HepG2 (cell line): ENCODE data around the gene SEC14L1. TPM values are rescaled to one million over a fixed set of nuclear protein-coding genes. Genes with fewer than 3 reads are reported as not detected.

ENCODE experiments used
- DR1 ChIP-seq: sonication (generic); formaldehyde crosslinking; IDR thresholded peaks from 2 replicates; pipeline ENCODE4 v1.8.0; 2021; ENCODE audit warnings: mild to moderate bottlenecking, missing genetic modification reagents, inconsistent platforms
- EZH2 ChIP-seq: conservative IDR thresholded peaks from 2 replicates; pipeline ENCODE4 v1.6.1; 2012; ENCODE audit warnings: mild to moderate bottlenecking, low read depth, low read length, moderate library complexity
- NFIC ChIP-seq: IDR thresholded peaks from 2 replicates; pipeline ENCODE4 v1.6.1; 2012; ENCODE audit warnings: mild to moderate bottlenecking, low read length, inconsistent platforms
- NR2C2 ChIP-seq: sonication (generic); formaldehyde crosslinking; IDR thresholded peaks from 2 replicates; pipeline ENCODE4 v1.4.0; 2020; ENCODE audit warnings: missing genetic modification reagents, mild to moderate bottlenecking, moderate library complexity, borderline replicate concordance
- RBAK ChIP-seq: sonication (generic); formaldehyde crosslinking; IDR thresholded peaks from 2 replicates; pipeline ENCODE4 v1.5.1; 2020; ENCODE audit warnings: mild to moderate bottlenecking, missing genetic modification reagents
- SCMH1 ChIP-seq: sonication (generic); formaldehyde crosslinking; IDR thresholded peaks from 2 replicates; pipeline ENCODE4 v1.9.0; 2021; ENCODE audit warnings: missing genetic modification reagents, mild to moderate bottlenecking, borderline replicate concordance
- SETDB1 ChIP-seq: sonication (generic); formaldehyde crosslinking; IDR thresholded peaks from 2 replicates; pipeline ENCODE4 v1.5.1; 2020; ENCODE audit warnings: missing genetic modification reagents, mild to moderate bottlenecking, borderline replicate concordance
- TBX2 ChIP-seq: sonication (generic); formaldehyde crosslinking; IDR thresholded peaks from 2 replicates; pipeline ENCODE4 v1.5.0; 2020; ENCODE audit warnings: missing genetic modification reagents, mild to moderate bottlenecking, borderline replicate concordance
- ZFAT ChIP-seq: sonication (generic); formaldehyde crosslinking; conservative IDR thresholded peaks from 2 replicates; pipeline ENCODE4 v1.8.1; 2023; ENCODE audit warnings: missing genetic modification reagents, inconsistent platforms
- ZNF10 ChIP-seq: sonication (generic); formaldehyde crosslinking; IDR thresholded peaks from 2 replicates; pipeline ENCODE4 v1.4.0; 2020; ENCODE audit warnings: mild to moderate bottlenecking, low read depth, missing genetic modification reagents, borderline replicate concordance
- ZNF235 ChIP-seq: sonication (generic); formaldehyde crosslinking; IDR thresholded peaks from 2 replicates; pipeline ENCODE4 v1.8.1; 2023; ENCODE audit warnings: mild to moderate bottlenecking, missing genetic modification reagents, borderline replicate concordance
- ZNF276 ChIP-seq: sonication (generic); formaldehyde crosslinking; IDR thresholded peaks from 2 replicates; pipeline ENCODE4 v1.4.0; 2020; ENCODE audit warnings: mild to moderate bottlenecking, low read depth, missing genetic modification reagents
- ZNF280B ChIP-seq: sonication (generic); formaldehyde crosslinking; IDR thresholded peaks from 2 replicates; pipeline ENCODE4 v1.5.0; 2020; ENCODE audit warnings: missing genetic modification reagents, mild to moderate bottlenecking, borderline replicate concordance
- ZNF724P ChIP-seq: sonication (generic); formaldehyde crosslinking; IDR thresholded peaks from 2 replicates; pipeline ENCODE4 v1.8.0; 2022; ENCODE audit warnings: missing genetic modification reagents, borderline replicate concordance
- ZNF780A ChIP-seq: sonication (generic); formaldehyde crosslinking; IDR thresholded peaks from 2 replicates; pipeline ENCODE4 v1.8.0; 2022; ENCODE audit warnings: mild to moderate bottlenecking, missing genetic modification reagents, moderate library complexity
- ZNF841 ChIP-seq: sonication (generic); formaldehyde crosslinking; IDR thresholded peaks from 2 replicates; pipeline ENCODE4 v1.8.1; 2023; ENCODE audit warnings: missing genetic modification reagents, borderline replicate concordance
- polyA plus RNA-seq, 8 experiments: library from polyadenylated mRNA; depleted of rRNA in 3 of 8; stranded (reverse) in 7 of 8; unstranded in 1 of 8; fragments of >200 nt; fragmentation: Illumina TruSeq in 4 of 8; extraction: Trizol in 4 of 8; gene quantifications; 2 replicates each; pipeline versions ENCODE4 v1.2.1 to v1.2.3, GENCODE V29; 2011 to 2016; ENCODE audit warnings: low read depth in 4 of 8, missing spikeins in 1 of 8, mixed read lengths in 1 of 8; ENCODE audit not compliant: insufficient read depth in 1 of 8
- total RNA-seq, 5 experiments: library from RNA; depleted of rRNA; stranded (reverse); fragments of >200 nt; fragmentation: Illumina TruSeq; extraction: Trizol; gene quantifications; 2 replicates each; pipeline ENCODE4 v1.2.3, GENCODE V29; 2016; ENCODE audit warnings: low read depth in 1 of 5
- TF ChIP-seq, protein P1 (sequence below): sonication (generic); formaldehyde crosslinking; IDR thresholded peaks from 2 replicates; pipeline ENCODE4 v1.8.0; 2022; ENCODE audit warnings: low read depth, missing genetic modification reagents
- TF ChIP-seq, protein P2 (sequence below): IDR thresholded peaks from 2 replicates; pipeline ENCODE4 v1.6.1; 2016; ENCODE audit warnings: control low read depth
- TF ChIP-seq, protein P3 (sequence below): sonication (generic); formaldehyde crosslinking; IDR thresholded peaks from 2 replicates; pipeline ENCODE4 v1.5.0; 2020; ENCODE audit warnings: missing genetic modification reagents

SEC14L1 gene
- total and polyA plus RNA-seq, 2 of the 13 experiments (the other 11 are each of a cell fraction or from before 2014, with no cell fraction given): 26.3 to 43.9 TPM

DNA sequence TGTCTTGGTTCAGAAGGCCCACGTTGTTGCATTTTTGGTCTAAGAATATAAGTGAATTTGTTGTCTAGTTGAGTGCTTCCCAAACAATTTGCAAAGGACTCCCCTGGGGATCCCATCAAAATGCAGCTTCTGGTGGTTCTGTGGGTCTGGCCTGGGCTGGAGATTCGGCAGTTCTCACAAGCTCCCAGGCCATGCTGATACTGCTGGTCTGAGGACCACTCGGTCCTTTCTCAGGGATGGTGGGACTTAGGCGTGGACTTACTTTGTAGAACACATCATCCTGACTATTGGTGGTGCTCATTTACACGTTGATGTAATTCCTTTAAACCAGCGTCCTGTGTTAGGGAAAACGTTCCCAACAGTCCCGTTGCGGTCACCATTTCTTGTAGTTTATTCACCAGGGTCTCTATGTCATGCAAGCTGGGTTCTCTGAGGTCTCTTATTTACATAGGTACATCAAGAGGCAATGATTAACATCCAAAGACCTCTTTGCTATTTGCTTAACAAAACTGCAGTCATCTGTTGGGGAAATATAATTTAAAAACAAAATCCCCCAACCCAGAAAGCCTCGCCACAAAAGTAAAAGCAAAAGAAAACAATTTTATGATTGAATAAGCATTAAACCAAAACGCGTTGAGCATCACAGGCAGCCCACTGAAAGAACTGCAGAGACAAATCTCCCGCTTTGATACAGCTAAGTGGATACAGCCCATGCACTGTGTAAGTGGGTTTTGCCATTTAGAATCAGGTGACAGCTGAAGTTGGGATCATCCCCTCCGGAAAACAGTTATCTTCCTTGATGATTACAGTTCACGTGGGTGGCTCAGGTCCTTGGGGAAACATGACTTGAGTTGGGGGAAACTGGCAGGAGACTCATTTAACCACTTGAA lies 39.0 kb upstream of the SEC14L1 start (continued):
- no peak for TF ChIP-seq ZNF235
- no peak for TF ChIP-seq ZNF841 (CRISPR knock-in tag)
- no peak for TF ChIP-seq SETDB1 (CRISPR knock-in tag)
- TF ChIP-seq ZNF280B (CRISPR knock-in tag): no peak
- no peak for TF ChIP-seq ZNF10 (CRISPR knock-in tag)
- TF ChIP-seq NR2C2 (CRISPR knock-in tag): no peak; the same call in 1 of the 2 replicates
- TF ChIP-seq ZNF780A (CRISPR knock-in tag): no peak
- TF ChIP-seq, protein P1, sequence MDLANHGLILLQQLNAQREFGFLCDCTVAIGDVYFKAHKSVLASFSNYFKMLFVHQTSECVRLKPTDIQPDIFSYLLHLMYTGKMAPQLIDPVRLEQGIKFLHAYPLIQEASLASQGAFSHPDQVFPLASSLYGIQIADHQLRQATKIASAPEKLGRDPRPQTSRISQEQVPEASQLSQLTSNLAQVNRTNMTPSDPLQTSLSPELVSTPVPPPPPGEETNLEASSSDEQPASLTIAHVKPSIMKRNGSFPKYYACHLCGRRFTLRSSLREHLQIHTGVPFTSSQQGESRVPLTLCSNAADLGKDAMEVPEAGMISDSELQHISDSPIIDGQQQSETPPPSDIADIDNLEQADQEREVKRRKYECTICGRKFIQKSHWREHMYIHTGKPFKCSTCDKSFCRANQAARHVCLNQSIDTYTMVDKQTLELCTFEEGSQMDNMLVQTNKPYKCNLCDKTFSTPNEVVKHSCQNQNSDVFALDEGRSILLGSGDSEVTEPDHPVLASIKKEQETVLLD (CRISPR knock-in tag): no peak
- TF ChIP-seq ZFAT: no peak
- no peak; the same call in 1 of the 2 replicates for TF ChIP-seq TBX2 (CRISPR knock-in tag)
- TF ChIP-seq ZNF724P (CRISPR knock-in tag): no peak
- TF ChIP-seq, protein P2, sequence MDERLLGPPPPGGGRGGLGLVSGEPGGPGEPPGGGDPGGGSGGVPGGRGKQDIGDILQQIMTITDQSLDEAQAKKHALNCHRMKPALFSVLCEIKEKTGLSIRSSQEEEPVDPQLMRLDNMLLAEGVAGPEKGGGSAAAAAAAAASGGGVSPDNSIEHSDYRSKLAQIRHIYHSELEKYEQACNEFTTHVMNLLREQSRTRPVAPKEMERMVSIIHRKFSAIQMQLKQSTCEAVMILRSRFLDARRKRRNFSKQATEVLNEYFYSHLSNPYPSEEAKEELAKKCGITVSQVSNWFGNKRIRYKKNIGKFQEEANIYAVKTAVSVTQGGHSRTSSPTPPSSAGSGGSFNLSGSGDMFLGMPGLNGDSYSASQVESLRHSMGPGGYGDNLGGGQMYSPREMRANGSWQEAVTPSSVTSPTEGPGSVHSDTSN: no peak
- TF ChIP-seq EZH2: no peak
- no peak for TF ChIP-seq SCMH1 (CRISPR knock-in tag)
- no peak for TF ChIP-seq ZNF276 (CRISPR knock-in tag)
- no peak for TF ChIP-seq DR1 (CRISPR knock-in tag)
- TF ChIP-seq RBAK: no peak
- TF ChIP-seq, protein P3, sequence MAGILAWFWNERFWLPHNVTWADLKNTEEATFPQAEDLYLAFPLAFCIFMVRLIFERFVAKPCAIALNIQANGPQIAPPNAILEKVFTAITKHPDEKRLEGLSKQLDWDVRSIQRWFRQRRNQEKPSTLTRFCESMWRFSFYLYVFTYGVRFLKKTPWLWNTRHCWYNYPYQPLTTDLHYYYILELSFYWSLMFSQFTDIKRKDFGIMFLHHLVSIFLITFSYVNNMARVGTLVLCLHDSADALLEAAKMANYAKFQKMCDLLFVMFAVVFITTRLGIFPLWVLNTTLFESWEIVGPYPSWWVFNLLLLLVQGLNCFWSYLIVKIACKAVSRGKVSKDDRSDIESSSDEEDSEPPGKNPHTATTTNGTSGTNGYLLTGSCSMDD (CRISPR knock-in tag): no peak
- TF ChIP-seq NFIC: peak; percentile 61; the same call in 1 of the 2 replicates
